ENCODE measurements around the gene NRP1. TPM values are rescaled to one million over a fixed set of nuclear protein-coding genes. Genes with fewer than 3 reads are reported as not detected.

The NRP1 gene
- total RNA-seq, 1 donor from 2014 or later, result 159 TPM

DNA sequence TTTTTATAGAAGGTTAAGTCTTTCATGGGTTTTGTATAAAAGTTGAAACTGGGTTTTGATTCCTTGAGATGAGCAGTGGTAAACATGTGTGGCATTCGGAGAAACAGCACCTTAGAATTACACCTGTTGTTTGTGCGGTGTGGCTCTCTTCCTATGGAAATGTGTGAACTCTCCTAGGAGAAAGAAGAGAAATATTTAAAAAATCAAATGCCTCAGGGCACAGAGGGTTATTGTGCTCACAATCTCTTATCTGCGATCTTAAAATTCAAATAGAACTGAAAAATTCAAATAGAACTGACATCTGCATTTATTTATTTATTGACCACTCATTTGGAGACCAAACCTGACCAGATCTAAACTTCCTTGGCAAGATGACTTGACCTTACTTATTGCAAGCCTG lies 18.1 kb upstream of the NRP1 start:
- ATAC-seq (ENCODE audit: poor library complexity), result no peak
- DNase-seq, result no peak
- intact Hi-C loops (cut with DNase I), result no loop called here

DNA sequence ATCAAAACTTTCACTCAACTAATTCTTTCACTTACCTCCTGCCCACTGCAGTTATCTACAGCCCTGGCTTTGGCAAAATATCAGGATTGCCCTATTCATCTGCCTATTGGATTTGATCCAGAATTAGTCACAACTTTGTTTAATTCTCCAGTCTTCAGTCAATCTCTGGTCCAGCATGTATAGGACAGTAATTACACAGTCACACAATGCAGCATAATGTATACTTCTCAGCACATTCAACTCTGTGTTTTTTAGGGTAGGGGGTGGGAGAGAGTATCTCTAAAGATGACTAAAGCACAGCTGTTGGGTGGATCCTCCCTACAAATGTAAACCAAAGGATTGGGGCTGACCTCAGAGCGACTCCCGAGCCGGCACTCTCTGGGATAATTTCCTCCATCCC lies 17.7 kb upstream of the NRP1 start:
- no peak for ATAC-seq (ENCODE audit: poor library complexity)
- intact Hi-C loops (cut with DNase I), result no loop called here
- DNase-seq, result no peak

DNA sequence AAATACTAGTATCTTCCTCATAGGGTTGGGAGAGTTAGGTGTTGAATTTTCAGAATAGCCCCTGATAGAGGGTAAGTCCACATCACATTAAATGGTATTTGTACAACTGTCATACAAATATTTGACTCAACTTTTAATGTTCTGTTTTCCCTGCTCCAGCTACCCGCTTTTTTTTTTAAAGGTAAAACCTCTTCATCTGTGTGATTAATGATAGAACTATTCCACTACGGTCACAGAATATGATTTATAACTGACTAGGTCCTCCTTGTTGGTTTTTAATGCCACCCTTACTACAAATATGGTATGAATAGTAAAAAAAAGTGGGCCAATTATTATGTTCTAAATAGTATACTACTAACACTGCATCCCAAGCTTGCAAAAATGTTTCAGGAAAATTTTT lies 15.6 kb upstream of the NRP1 start:
- intact Hi-C loops (cut with DNase I), result no loop called here
- ATAC-seq (ENCODE audit: poor library complexity) (no peak), DNase-seq (no peak)

DNA sequence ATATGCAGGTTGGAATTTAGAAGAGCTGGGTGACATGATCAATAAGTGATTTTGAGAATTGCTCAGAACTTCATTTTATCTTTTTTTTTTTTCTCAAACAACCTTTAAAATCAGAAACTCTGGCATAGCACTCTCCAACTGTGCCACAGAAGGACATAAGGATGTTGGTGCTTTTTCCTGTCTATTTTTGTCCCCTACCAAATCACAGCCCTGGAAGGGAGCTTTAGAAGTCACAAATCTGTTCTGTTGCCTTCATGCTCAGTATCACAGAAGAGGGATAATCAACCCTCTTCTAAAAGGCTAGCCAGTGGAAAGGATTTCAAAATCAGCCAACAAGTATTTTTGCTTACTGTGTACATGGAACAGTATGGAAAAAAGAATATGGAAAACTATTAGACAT lies 14.8 kb upstream of the NRP1 start:
- intact Hi-C loops (cut with DNase I), result no loop called here
- DNase-seq (no peak), ATAC-seq (ENCODE audit: poor library complexity) (peak; percentile 56)

DNA sequence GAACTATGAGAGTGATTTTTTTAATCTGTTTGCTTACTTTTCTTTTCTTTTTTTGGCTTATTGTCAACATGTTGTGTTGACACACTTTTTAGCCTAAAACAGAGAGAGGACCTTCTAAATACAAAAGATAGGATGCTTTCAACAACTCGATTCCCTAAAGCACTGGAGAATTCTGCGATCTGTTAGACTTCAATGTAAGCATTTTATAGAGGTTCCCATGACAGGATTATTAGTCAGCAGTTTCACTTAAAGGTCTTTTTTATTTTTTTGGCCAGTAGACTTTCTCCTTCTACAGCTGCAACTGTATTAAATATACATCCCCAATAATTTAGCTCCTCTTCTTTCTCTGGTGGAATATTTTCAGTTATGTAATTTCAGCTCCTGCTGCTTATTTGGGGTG lies 12.7 kb upstream of the NRP1 start:
- ATAC-seq (ENCODE audit: poor library complexity) (no peak), DNase-seq (no peak)
- intact Hi-C loops (cut with DNase I), result no loop called here

DNA sequence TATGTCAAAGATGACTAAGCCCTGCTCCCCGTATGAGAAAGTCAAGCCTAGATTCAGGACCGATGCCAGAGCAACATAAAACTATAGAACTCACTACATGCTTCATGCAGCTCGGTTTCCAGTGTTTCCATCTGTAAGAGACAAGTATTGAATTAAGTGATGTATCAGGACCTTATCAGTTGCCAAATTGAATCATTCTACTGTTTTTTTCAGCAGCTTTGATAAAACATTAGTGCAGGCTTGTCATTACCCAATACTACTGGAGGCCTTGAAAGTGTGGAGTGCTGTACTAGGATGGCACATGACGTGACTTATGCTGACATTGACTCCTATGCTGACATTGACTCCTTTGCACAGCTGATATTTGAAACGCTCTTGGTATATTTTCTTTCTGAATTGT lies 10.8 kb upstream of the NRP1 start:
- intact Hi-C loops (cut with DNase I), result no loop called here
- ATAC-seq (ENCODE audit: poor library complexity) (no peak), DNase-seq (no peak)

DNA sequence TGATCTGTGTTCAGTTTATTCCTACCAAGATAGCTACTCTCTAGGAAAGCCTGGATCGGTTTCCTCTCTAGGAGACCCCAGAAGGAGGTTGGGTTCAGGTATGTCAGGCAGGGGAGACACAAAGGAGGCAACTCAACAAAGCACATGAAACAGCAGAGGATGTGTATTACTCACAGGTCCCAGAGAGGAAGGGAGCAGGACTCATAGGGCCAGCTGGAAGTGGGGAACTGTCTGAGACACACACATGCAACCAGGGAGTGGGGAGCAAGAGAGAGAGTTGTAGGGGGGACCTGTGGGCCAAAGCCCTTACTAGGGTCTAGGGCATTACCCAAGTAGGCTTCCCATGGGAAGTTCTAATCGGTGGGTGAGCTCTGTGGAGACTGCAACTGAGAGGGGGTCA lies 10.2 kb upstream of the NRP1 start:
- DNase-seq, result no peak
- intact Hi-C loops (cut with DNase I), result no loop called here
- ATAC-seq (ENCODE audit: poor library complexity), result no peak

DNA sequence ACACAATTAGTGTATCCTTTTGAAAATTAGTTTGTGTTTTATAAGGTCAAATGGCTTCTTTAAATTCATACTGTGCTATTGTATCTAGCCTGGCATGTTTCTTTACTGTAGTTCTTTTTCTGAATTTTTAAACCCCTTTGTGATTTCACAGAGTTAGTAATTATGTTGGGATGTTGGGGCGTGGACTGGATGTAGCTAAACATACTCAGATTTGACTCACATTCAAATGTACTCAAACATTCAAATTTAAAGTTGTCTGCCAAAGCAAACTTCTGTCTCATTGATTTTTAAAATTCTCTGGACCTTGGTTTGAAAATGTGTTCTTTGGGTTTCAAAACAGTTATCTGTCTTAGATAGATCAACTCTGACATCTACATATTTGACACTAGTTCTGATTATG lies 7.2 kb upstream of the NRP1 start:
- no peak for ATAC-seq (ENCODE audit: poor library complexity)
- intact Hi-C loops (cut with DNase I), result no loop called here

DNA sequence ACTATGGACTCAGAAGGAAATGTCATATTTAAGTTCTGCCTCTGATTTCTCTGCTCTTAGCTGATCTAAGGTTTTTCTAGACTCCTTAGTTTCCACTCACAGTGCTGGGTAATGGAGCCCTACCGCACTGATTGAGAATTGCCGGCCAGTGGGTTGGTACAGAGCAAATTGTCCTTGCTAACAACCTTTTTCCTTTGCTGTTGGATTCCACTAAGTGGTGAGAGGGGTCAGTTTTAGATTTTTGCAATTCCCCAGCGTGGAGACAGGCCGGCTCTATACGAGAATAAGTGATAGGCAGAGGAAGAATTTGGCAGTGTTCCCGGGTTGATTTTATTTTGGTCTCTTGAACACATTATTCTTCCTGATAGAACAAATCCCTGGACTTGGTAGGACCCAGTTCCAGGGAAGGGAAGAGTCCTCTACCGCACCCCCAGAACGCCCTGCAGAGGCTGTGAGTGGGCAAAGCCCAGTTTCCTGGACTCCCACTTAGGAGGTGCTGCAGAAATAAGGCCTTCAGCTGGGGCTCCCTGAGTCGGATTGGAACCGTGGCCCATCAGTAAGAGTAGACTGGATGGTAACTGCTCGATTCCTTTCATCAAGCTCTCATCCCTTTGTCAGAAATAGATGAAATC lies 3.0 kb upstream of the NRP1 start:
- intact Hi-C loops (cut with DNase I), result loop anchor here (10.0 kb wide), 2 partner anchors 143 to 467 kb away; no protein-coding TSS in a partner anchor
- ATAC-seq (ENCODE audit: poor library complexity) (peak; percentile 3), DNase-seq (peak; percentile 49)

More for the DNA sequence above, 7.2 kb upstream of the NRP1 start:
- no peak for DNase-seq

DNA sequence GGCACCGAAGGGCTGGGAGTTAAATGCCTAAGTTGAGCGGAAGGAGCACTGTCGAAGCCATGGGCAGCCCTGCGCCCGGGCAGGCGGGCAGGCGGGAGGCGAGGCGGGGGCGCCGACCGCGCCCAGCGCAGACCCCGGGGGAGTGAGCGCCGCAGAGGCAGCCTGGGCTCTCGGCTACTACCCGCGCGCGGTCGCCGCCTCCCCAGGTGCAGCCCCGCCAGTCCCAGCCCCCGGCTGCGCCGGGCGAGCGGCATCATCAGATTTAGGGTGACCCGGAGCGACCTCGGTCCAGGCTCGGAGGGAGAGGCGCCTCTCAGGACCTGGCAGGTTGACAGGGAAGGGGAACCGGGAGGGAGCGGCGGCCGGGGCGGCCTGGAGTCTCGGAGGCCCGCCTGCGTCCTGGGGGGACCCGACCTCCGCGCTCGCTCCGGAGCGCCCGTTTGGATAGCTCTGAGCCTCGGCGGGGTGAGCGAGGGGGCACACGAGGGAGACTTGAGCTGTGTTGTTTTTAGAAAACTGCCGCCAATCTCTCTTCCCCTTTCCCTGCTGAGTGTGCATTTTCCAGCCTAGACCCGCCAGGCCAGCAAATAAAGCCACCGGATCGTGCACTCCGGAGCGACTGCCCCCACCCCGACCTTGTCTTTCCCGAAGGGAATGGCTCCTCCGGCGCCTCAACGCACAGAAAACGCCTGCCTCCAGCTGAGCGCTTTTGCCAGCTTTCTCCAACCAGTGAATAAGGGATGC lies 2.3 kb upstream of the NRP1 start:
- intact Hi-C loops (cut with DNase I), result loop anchor here (10.0 kb wide), 2 partner anchors 142 to 468 kb away; no protein-coding TSS in a partner anchor
- ATAC-seq (ENCODE audit: poor library complexity) (peak; percentile 39), DNase-seq (peak; percentile 84)

DNA sequence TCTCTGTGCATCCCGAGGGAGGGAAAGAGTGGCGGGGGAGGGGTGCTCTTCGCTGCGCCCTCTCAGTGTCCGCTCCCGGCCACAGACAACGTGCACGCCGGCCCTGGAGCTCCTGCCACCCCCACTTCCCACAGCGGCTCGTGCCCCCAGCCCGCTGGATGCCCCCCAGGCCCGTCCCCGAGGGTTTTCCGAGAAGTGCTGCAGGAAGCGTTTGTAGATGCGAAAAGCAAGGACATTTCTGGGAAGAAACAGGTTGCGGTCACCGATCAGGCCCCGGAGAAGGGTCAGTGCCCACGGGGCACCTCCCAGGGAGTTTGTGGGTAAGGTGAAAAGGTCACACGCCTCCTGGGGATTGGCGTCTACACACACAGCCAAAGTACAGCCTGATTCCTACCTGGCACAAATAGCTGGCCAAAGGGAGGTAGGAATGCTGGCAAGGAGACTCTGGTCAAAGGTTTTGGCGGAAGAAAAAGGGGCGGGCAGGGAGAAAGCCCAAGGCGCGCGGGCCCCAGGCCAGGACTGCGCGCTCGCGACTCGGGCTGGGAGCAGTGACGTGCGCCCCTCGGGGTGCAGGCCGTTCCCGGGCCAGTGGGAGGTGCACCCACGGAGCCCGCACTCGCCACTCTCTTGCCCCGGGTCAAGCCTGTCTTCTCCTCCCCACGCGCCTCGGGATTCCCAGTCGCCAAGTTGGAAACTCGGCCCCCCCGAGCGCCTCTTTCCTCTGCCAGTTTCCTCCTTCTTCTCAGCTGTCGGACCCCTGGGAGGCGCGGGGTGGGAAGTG lies 1.5 kb upstream of the NRP1 start:
- DNase-seq (peak; percentile 87), ATAC-seq (ENCODE audit: poor library complexity) (peak; percentile 60)
- intact Hi-C loops (cut with DNase I), result loop anchor here (10.0 kb wide), 2 partner anchors 141 to 469 kb away; no protein-coding TSS in a partner anchor

DNA sequence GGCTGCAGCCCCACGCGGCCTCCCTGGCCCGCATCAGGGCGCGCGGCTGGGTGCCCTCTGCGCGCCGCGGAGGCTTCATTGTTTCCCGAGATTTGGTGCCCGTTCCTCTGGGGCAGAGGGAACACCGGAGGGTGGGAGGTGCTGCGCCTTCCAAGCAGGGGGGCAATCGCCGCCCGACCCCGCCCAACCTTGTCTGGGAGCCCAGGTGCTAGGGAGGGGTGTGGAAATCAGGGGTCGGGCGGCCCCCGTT lies 1.0 kb upstream of the NRP1 start:
- intact Hi-C loops (cut with DNase I), result loop anchor here (10.0 kb wide), 2 partner anchors 141 to 469 kb away; no protein-coding TSS in a partner anchor
- ATAC-seq (ENCODE audit: poor library complexity) (peak; percentile 19), DNase-seq (no peak)

DNA sequence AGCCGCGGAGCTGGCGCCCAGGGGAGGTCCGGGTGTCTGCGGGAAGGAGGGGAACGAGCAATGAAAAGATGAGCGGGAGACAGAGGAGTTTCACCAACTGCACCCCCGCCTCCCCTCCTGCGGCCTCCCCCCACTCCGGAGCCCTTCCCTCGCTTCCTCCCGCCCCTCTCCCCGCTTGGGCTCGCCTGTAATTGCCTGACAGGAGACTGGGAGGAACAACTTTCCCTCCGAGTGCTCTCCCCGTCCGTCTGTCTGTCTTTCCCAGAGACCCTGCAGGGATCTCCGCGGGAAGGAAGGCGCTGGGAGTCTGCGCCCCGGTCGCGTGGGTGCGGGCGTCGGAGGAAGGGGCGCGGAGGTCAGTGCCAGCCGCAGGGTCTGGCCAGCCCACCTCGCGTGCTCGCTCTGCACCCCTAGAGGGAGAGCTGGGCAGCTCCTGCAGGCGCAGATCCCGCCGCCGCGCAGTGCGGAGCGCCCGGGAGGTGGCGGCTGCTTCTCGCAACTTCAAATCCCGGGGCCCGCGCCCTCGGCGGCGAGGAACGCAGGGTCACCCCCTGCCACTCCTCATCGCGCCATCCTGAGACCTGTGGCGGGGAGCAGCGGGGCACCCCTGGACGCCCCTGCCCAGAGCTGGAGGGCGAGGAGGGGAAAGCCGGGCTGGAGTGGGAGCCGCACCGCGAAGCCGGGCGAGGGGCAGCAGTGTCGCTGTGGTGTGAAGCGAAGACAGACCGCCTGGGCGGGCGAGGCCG lies 511 bp upstream of the NRP1 start:
- intact Hi-C loops (cut with DNase I), result loop anchor here (5.0 to 10.0 kb wide), 5 partner anchors 63 to 1297 kb away; no protein-coding TSS in a partner anchor
- ATAC-seq (ENCODE audit: poor library complexity) (peak; percentile 71), DNase-seq (peak; percentile 87)

DNA sequence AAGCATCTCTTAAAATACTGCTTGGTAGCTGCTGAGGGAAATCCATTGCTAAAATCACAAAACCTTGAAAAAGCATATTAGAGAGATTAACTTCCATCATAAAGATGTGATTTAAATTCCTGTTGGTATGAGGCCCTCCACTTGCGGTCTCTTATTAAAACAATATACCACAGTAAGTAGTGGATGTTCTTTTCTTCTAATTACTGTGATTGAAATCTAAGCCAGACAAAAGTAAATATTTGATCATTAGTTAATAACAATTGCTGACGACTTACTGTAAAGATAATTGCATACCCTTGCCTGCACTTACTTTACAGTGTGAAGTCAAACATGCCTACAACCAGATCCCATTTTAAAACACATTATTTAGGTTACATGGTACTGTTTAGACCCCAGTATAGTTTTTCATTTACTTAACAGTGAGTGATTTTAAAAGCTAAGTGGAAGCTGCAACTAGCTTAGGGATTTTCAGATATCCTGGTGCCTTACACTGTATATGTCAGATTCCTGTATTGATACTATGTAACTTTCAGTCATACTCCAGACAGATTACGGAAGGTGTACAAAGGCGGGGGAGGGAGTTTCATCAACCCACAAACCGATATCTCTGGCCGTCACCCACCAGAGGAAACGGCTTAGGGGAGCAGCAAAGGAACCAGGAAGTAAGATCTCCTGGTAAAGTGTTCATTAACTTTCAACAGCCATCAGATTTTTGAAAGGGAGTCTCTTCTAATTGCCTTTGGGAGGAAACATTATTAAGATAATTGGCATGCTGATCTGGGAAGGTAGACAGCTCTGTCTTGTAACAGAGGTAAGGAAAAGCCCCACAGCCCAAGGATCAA lies 986 bp downstream of the NRP1 start:
- DNase-seq, result no peak
- intact Hi-C loops (cut with DNase I), result loop anchor here (5.0 to 10.0 kb wide), 5 partner anchors 61 to 1299 kb away; no protein-coding TSS in a partner anchor
- no peak for ATAC-seq (ENCODE audit: poor library complexity)

DNA sequence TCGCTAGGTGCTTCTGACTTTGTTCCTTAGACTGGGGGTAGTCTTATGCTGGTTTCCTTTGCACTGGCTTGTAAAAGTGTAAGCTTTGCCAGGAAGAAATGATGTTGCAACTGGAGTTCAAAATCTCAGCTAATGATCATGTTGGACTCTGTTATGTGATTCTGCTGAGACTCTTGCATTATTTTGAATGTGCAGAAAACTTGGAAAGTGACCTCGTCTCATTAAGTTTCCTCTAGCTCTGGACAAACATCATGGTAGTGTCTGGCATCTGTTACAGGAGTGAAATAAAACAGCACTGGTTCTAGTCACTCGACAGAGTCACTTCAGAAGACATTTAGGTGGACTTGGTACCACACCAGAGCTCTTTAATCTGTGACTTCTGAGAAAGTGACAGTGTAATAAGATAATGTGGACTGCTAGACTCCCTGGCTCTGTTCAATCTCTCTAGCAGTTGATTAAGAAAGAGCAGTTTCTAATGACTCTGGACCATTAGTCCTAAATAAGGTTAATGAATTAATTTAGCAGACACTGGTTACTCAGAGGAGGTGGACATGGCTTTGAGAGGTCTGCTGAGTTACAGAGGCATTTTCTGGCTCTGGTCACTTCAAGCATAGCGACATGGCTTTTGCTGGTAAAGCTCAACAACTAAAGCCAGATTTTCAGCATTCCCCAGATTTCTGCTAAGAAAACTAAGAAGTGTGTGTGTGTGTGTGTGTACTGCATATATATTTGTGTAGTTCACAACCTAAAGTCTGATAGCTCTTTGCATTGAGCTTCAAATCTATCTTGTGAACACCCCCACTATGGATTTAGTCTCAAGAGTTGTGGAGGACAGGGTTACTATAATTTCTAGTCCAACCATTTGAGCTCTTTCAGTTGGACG lies 2.0 kb downstream of the NRP1 start:
- intact Hi-C loops (cut with DNase I), result loop anchor here (5.0 to 10.0 kb wide), 5 partner anchors 60 to 1300 kb away; no protein-coding TSS in a partner anchor
- DNase-seq (no peak), ATAC-seq (ENCODE audit: poor library complexity) (peak; percentile 1)

DNA sequence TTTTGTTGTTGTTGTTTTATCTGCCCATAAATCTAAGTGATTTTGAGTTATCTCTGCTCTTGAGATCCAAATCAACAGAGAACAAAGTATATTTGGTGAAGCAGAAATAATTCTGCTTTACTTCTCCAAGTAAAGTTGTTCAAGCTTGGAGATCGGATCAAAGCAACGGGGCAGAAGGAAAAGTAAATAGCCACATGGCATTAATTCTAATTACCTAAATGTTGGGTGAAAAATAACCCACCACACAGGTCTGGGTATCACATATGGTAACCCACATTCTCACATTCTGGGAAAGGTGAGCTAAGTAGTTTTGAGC lies 3.1 kb downstream of the NRP1 start:
- intact Hi-C loops (cut with DNase I), result loop anchor here (5.0 to 10.0 kb wide), 5 partner anchors 59 to 1301 kb away; no protein-coding TSS in a partner anchor
- no peak for DNase-seq
- ATAC-seq (ENCODE audit: poor library complexity), result no peak

Measured in Right ventricle myocardium superior (tissue), 1 donor.